GM21786 (cell line): Measurements from ENCODE around the gene POLR1B.
A peak's percentile ranks its signal among the peaks of the same experiment; 100 is the strongest.

Source experiments
- ATAC-seq: cut with Tn5 transposase; IDR thresholded peaks from one replicate; pipeline ENCODE4 v1.9.1; 2021; ENCODE audit not compliant: unreplicated experiment

The POLR1B gene

GRCh38 chr2:112539306-112539705, 3.0 kb upstream of the POLR1B start:
- ATAC-seq = no peak

- ATAC-seq = no peak
These were observed 1.4 kb upstream of the POLR1B start for GRCh38 chr2:112540906-112541305.

GRCh38 chr2:112541315-112542122, 746 bp upstream of the POLR1B start:
- peak; percentile 63 for ATAC-seq

GRCh38 chr2:112542984-112543661, 858 bp downstream of the POLR1B start:
- no peak for ATAC-seq

DNA sequence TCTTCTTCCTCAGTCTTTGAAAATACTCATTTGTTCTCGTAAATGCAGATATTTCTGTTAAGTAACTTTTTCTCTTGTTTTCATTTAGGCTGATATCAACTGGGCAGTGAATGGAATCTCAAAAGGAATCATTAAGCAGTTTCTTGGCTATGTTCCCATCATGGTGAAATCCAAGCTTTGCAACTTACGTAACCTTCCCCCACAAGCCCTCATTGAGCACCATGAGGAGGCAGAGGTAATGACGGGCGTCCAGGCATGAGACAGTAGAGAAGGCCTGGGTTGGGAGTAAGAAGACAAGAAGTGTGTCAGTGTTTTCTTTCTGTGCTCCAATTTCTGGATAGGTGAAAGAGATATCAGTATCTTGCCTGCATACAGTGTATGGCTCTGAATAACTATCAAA, 5.1 kb downstream of the POLR1B start:
- ATAC-seq = no peak

- ATAC-seq = no peak
These were observed 6.7 kb downstream of the POLR1B start for GRCh38 chr2:112548980-112549379.

- ATAC-seq = peak; percentile 77
These were observed 23.8 kb downstream of the POLR1B start for GRCh38 chr2:112566104-112566503.

- peak; percentile 29 for ATAC-seq
These were observed 24.2 kb downstream of the POLR1B start for GRCh38 chr2:112566508-112566907.

DNA sequence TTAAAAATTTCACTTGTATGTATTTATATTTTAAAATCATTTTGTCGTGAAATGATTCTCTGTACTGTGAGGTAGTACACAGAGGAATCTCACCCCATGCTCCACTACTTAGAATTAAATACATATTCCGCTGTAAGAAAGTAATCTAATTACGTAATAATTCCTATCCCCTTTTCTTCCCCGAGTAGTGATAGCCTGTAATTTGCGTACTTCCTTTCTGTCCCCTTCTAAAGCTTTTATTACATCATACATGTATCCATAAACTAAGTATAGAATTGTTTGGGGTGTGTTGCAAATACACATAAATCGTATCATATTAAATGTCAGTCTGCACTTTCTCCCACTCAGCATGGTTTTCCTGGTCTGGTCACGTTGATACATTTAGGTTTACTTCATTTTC, 29.7 kb downstream of the POLR1B start:
- no peak for ATAC-seq

DNA sequence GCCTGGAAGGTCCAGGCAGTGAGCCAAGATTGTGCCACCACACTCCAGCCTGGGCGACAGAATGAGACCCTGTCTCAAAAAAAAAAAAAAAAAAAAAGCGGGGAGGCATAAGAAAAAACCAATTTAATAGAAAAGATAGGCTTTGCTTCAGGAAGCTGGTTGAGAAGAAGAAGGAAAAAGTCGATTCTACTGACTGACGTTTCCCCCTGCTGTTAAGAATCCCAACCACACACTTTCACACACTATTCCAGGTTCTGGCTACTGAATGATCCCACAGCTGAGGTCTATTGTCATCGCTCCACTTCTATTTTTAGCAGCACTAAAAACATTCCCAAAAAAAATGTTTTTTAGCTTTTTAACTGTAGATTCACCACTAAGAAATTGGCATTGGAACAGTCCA, 35.5 kb downstream of the POLR1B start:
- ATAC-seq = no peak

GRCh38 chr2:112579241-112579640, 37.0 kb downstream of the POLR1B start:
- no peak for ATAC-seq

DNA sequence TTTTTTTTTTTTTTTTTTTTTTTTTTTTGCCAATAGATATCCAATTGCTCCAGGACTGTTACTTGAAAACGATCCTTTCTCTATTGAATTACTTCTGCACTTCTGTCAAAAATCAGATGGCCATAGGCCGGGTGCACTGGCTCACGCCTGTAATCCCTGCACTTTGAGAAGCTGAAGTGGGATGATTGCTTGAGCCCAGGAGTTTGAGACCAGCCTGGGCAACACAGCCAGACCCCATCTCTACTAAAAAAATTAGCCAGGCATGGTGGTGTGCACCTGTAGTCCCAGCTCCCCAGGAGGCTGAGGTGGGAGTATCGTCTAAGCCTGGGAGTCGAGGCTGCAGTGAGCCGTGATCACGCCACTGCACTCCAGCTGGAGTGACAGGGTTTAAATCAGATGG, 37.8 kb downstream of the POLR1B start:
- ATAC-seq = no peak

DNA sequence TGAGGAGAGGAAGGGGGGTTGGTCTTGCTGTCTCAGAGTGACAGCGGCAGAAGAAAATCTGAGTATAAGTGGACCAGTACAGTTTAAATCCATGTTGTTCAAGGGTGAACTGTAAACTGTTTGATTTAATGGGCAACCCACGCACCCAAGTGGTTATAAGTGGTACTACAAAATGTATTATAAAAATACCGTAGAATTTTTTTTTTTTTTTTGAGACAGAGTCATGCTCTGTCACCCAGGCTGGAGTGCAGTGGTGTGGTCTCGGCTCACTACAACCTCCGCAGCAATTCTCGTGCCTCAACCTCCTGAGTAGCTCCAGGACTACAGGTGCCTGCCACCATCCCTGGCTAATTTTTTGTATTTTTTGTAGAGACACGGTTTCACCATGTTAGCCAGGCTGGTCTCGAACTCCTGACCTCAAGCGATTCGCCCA, 40.1 kb downstream of the POLR1B start:
- ATAC-seq = no peak

- ATAC-seq = no peak
These were observed 41.4 kb downstream of the POLR1B start for GRCh38 chr2:112583497-112584133.

GRCh38 chr2:112584134-112584890, 42.0 kb downstream of the POLR1B start, which contains the start of gene CHCHD5:
Gene CHCHD5, plus strand, starts transcription at chr2:112584609. Its CDS starts 39 bp downstream, at chr2:112584648.
- ATAC-seq = peak; percentile 88

DNA sequence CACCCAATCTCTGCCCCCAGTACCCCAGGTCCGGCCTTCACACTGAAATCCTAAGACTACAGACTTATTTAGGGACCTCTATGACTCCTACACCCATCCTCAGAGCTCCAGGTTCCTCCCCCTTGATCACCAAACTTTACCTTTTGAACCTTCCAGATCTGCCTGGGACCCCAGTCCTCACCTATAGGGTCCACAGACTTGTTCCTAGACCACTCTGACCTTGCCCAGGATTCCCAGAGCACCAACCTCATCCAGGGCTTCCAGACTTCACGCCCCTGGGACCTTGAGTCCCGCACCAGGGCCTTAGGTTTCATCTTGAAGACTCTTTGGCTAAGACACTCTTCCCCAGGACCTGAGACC, 42.6 kb downstream of the POLR1B start:
- no peak for ATAC-seq

DNA sequence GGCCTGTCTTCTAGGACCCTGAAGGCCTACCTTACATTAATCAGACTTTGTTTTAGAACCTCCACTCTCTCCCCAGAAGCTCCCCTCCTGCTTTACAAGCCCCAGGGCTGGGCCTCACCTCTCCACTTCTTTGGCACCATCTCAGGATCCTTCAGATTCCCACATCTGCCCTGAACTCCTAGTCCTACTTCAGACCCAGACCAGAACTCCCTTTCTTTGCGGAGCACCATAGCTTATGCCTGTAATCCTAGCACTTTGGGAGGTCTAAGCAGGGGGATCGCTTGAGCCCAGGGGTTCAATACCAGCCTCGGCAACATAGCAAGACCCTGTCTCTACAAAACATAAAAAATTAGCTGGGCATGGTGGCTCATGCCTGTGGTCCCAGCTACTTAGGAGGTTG, 43.1 kb downstream of the POLR1B start:
- ATAC-seq = no peak

- no peak for ATAC-seq
These were observed 43.7 kb downstream of the POLR1B start for GRCh38 chr2:112585873-112586464.

DNA sequence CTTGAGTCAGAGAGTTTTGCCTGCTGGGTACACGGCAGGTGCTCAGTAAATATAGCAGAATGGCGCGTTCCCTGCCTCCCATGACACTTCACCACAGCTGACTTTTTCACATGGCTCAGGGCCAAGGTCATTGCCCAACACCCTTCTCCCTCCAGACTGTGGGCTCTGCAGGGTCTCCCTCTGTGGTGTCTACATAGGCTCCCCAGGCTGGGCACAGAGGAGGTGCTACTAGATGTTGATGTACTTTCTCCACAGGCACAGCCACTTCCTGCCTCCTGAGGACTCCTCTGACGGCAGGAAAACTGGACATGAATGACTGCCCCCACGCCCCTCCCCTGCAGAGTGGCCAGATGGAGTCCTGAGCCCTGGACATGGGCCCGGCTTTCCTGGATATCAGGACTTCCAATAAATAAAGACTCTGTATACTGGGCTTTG, 46.4 kb downstream of the POLR1B start:
- ATAC-seq = no peak

- ATAC-seq = no peak
These were observed 49.1 kb downstream of the POLR1B start for GRCh38 chr2:112591413-112591812.

GRCh38 chr2:112593736-112594135, 51.5 kb downstream of the POLR1B start:
- ATAC-seq = no peak
